Dermis blood vessel endothelial cell (primary cell): Measurements from ENCODE around the gene FN3KRP. TPM values are rescaled to one million over a fixed set of nuclear protein-coding genes. Genes with fewer than 3 reads are reported as not detected.

Experiments used
- DNase-seq: peaks from one replicate; pipeline ENCODE4 v3.0.0; 2010
- total RNA-seq: library from RNA; depleted of rRNA; stranded (reverse); fragments of >200 nt; gene quantifications from 2 replicates; pipeline ENCODE4 v1.2.3, GENCODE V29; 2014

Gene FN3KRP
- total RNA-seq, 1 donor from 2014 or later = 19.1 TPM

GRCh38 chr17:82709676-82710498 is 6.6 kb upstream of the FN3KRP start:
- DNase-seq = no peak

DNA sequence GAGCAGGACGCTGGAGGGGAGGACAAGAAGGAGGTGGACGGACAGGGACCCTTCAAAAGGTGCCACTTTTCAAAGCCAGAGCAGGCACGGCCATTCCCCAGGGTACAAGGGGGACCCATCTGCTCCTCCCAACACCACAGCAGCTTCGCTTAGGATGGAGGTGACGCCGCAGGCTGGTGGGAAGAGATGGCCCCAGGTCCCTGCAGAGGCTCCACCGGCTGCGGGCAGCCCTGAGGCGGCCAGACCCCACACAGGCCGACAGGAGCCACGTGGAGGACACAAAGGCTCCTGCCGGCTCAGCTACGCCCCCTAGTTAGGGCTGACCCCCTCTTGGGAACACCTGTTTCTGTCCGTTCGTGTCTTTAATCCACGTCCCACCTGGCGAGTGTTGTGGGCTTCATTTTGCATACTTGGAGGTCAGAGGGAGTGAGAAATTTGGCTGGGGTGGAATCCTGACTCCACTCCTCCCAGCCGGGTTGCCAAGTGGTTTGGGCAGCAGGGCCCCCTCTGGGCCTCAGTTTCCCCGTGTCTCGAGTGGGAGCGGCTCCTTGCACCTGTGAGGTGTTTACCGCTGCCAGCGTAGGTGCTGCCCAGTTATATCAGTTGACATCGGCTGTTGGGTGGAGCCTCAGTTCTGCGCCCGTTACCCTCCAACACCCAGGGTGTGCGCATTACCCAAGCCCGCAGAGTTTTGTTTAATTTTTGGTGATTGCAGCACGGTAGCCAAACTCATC is 5.8 kb upstream of the FN3KRP start:
- no peak for DNase-seq

DNA sequence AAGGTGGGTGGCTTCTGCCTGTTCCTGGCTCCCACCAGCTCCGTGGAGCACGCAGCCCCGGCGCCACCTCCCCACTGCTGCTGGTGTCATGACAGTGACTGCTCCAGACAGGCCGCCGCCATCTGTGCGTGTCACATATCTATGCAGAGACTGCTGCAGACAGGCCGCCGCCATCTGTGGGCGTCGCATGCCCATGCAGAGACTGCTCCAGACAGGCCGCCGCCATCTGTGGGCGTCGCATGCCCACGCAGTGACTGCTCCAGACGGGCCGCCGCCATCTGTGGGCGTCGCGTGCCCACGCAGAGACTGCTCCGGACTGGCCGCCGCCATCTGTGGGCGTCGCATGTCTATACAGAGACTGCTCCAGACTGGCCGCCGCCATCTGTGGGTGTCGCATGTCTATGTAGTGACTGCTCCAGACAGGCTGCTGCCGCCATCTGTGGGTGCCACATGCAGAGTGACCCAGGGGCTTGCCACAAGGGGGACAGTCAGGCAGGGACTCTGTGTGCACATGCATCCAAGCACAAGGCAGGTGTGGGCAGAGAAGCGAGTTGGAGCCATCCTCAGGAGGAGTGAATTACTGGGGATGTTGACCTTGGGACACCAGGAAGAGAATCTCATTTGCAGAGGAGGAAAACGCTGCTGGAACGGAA is 3.3 kb upstream of the FN3KRP start:
- no peak for DNase-seq

GRCh38 chr17:82718986-82719685 is 2.6 kb downstream of the FN3KRP start:
- DNase-seq = no peak

GRCh38 chr17:82720204-82720603 is 3.7 kb downstream of the FN3KRP start:
- no peak for DNase-seq

DNA sequence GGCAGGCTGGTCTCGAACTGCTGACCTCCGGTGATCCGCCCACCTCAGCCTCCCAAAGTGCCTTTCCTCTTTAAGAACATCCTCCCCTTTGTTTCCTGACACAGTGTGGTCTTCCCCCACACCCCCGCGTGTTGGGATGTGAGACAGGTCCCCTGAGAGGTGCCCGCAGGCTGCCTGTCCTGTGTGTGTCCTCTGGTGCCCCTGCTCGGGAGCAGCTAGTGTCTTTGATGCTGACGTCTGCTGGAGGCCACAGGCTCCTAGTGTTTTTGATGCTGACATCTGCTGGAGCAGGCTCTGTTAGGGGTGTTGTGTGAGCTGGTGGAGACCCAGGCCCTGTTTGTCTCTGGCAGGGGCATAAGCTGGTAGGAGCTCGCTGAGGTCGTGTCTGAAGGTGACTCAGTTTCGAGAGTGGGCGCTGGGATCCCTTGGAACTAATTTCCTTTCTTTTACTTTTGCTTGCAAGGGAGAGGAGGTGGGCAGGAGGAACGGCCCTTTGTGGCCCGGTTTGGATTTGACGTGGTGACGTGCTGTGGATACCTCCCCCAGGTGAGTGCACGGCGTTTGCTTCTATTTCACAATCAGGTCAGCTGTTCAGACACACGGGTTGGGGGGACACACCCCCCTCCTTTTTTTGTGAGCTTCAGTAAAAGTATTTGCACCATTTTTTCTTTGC is 6.0 kb downstream of the FN3KRP start:
- no peak for DNase-seq

- no peak for DNase-seq
Observed at GRCh38 chr17:82723169-82723807, 6.8 kb downstream of the FN3KRP start.

GRCh38 chr17:82726427-82726826 is 9.9 kb downstream of the FN3KRP start:
- no peak for DNase-seq

- DNase-seq = no peak
Observed at GRCh38 chr17:82729479-82730260, 13.2 kb downstream of the FN3KRP start.

GRCh38 chr17:82732118-82732743 is 15.7 kb downstream of the FN3KRP start:
- DNase-seq = no peak

GRCh38 chr17:82734987-82735866 is 18.7 kb downstream of the FN3KRP start, which contains the start of gene FN3K:
TSS of gene FN3K (plus strand) at chr17:82735615. CDS start at chr17:82735637, 22 bp downstream.
- peak; percentile 73 for DNase-seq

- no peak for DNase-seq
Observed at GRCh38 chr17:82736511-82737185, 20.1 kb downstream of the FN3KRP start.

GRCh38 chr17:82737967-82738877 is 21.7 kb downstream of the FN3KRP start:
- no peak for DNase-seq

- peak; percentile 18 for DNase-seq
Observed at GRCh38 chr17:82740906-82741759, 24.6 kb downstream of the FN3KRP start.

GRCh38 chr17:82743344-82744219 is 27.1 kb downstream of the FN3KRP start:
- DNase-seq = no peak
